ENCODE results near the gene RDH8. TPM values are rescaled to one million over a fixed set of nuclear protein-coding genes. Genes with fewer than 3 reads are reported as not detected.

The RDH8 gene
- total RNA-seq, 1 experiment from 2014 or later = not detected

- Histone ChIP-seq H3K27ac (ENCODE audit: insufficient read length, low read depth, low read length) (no peak overlapping the region), H2AFZ (ENCODE audit: low read length) (no peak overlapping the region), H2BK12ac (ENCODE audit: insufficient read length, low read depth, low read length) (no peak overlapping the region), H3K9me3 (ENCODE audit: control insufficient read depth, low read depth, low read length) (no peaks in the 10 kb centered on the region), H4K5ac (ENCODE audit: insufficient read length, low read depth, low read length) (no peak overlapping the region), H2BK5ac (ENCODE audit: insufficient read length, low read length) (no peak overlapping the region), H3K14ac (ENCODE audit: insufficient read depth, low read length) (no peak overlapping the region), H2BK15ac (ENCODE audit: low read depth, low read length) (no peak overlapping the region), H3K79me1 (ENCODE audit: insufficient read depth, low read depth, low read length, poor library complexity, severe bottlenecking) (no peaks in the 10 kb centered on the region), H3K4me2 (ENCODE audit: insufficient read depth, insufficient read length, low read length) (peak overlapping the region; percentile 45), H3K23me2 (ENCODE audit: insufficient read length, low read depth, low read length, poor library complexity, severe bottlenecking) (no peaks in the 10 kb centered on the region), H4K20me1 (ENCODE audit: control insufficient read depth, insufficient read depth, insufficient read length) (no peaks in the 10 kb centered on the region), H3K4ac (ENCODE audit: low read depth, low read length) (no peak overlapping the region), H4K91ac (ENCODE audit: insufficient read length, low read depth, low read length) (no peak overlapping the region), H4K8ac (replicated peaks; ENCODE audit: insufficient read length, low read depth, low read length) (no peak overlapping the region), H3K23ac (ENCODE audit: insufficient read length, low read depth, low read length) (no peak overlapping the region), H3K56ac (ENCODE audit: insufficient read length, low read depth, low read length) (no peak overlapping the region), H3K27me3 (ENCODE audit: insufficient read depth, low read length) (peaks cover 2% of the 10 kb centered on the region; the same call in 1 of the 2 replicates), H3K4me1 (ENCODE audit: insufficient read depth, low read length) (no peaks in the 10 kb centered on the region), H2BK120ac (ENCODE audit: low read depth, low read length, poor library complexity, severe bottlenecking) (no peak overlapping the region), H3T11ph (ENCODE audit: low read length) (no peak overlapping the region), H3K9ac (ENCODE audit: extremely low read depth, insufficient read length, low read length) (no peak overlapping the region), H3K18ac (ENCODE audit: insufficient read length, low read depth, low read length) (no peak overlapping the region), H2BK20ac (ENCODE audit: low read depth, low read length, poor library complexity, severe bottlenecking) (no peak overlapping the region), H2AK5ac (ENCODE audit: insufficient read length, low read length) (no peak overlapping the region), H3K79me2 (ENCODE audit: insufficient read depth, low read length) (no peaks in the 10 kb centered on the region)
- Mint-ChIP-seq H3K9me3 (no peaks in the 10 kb centered on the region), H3K27ac (no peak overlapping the region), H3K4me3 (peak overlapping the region; percentile 31 to 75), H3K27me3 (ENCODE audit: low read depth) (peaks cover 50% of the 10 kb centered on the region), H3K4me1 (peaks cover 12 to 15% of the 10 kb centered on the region in 2 experiments), H3K36me3 (ENCODE audit: insufficient read depth in 1 of 3, low read depth in 3 of 3) (peaks cover 0 to 1% (median under 1%) of the 10 kb centered on the region in 3 experiments; a peak in 5 of 7 replicates)
- TF ChIP-seq, protein P1, sequence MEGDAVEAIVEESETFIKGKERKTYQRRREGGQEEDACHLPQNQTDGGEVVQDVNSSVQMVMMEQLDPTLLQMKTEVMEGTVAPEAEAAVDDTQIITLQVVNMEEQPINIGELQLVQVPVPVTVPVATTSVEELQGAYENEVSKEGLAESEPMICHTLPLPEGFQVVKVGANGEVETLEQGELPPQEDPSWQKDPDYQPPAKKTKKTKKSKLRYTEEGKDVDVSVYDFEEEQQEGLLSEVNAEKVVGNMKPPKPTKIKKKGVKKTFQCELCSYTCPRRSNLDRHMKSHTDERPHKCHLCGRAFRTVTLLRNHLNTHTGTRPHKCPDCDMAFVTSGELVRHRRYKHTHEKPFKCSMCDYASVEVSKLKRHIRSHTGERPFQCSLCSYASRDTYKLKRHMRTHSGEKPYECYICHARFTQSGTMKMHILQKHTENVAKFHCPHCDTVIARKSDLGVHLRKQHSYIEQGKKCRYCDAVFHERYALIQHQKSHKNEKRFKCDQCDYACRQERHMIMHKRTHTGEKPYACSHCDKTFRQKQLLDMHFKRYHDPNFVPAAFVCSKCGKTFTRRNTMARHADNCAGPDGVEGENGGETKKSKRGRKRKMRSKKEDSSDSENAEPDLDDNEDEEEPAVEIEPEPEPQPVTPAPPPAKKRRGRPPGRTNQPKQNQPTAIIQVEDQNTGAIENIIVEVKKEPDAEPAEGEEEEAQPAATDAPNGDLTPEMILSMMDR (conservative IDR thresholded peaks at IDR 0.05) = no peak
- no CpG with 5 or more reads among the region's 14 CpGs for WGBS (ENCODE audit: extremely low coverage, insufficient read length, low lambda C conversion rate)
- no peak for DNase-seq
Observed at GRCh38 chr19:9966024-9966423, 47.3 kb upstream of the RDH8 start.
